CD14-positive monocyte (primary cell): ENCODE measurements around the gene BTBD9. TPM values are rescaled to one million over a fixed set of nuclear protein-coding genes. Genes with fewer than 3 reads are reported as not detected.

ENCODE experiments used
- DNase-seq, 3 donors: peaks; one replicate each; pipeline ENCODE4 v3.0.0-alpha.2; 2011 to 2022
- H2AFZ ChIP-seq: 2 replicates; pipeline ENCODE4 v1.6.0; 2012; ENCODE audit warnings: mild to moderate bottlenecking, low read depth, low read length, inconsistent platforms; ENCODE audit not compliant: insufficient read depth, poor library complexity, severe bottlenecking
- H3K27ac ChIP-seq, 2 donors: 1 replicate in 1 of 2; 2 replicates in 1 of 2; pipeline ENCODE4 v1.5.1; 2012 to 2013; ENCODE audit warnings: low read length in 2 of 2, control low read depth in 1 of 2, inconsistent platforms in 1 of 2, low read depth in 1 of 2, mild to moderate bottlenecking in 1 of 2
- H3K27me3 ChIP-seq, 2 donors: one replicate each; pipeline versions ENCODE4 v1.6.0 to v1.6.1; 2011 to 2013; ENCODE audit warnings: low read length in 2 of 2; ENCODE audit not compliant: control insufficient read depth in 2 of 2, insufficient read depth in 2 of 2
- H3K36me3 ChIP-seq, 2 donors: replicated peaks in 1 of 2; 1 replicate in 1 of 2; 2 replicates in 1 of 2; pipeline versions ENCODE4 v1.5.1 to v1.6.1; 2012 to 2013; ENCODE audit warnings: low read length in 2 of 2, control low read depth in 1 of 2, inconsistent platforms in 1 of 2, mild to moderate bottlenecking in 1 of 2; ENCODE audit not compliant: insufficient read depth in 2 of 2, control insufficient read depth in 1 of 2
- H3K4me1 ChIP-seq, 2 donors: 1 replicate in 1 of 2; 2 replicates in 1 of 2; pipeline versions ENCODE4 v1.5.1 to v1.6.1; 2012 to 2013; ENCODE audit warnings: low read length in 2 of 2, control low read depth in 1 of 2, inconsistent platforms in 1 of 2, mild to moderate bottlenecking in 1 of 2, moderate library complexity in 1 of 2; ENCODE audit not compliant: insufficient read depth in 2 of 2, control insufficient read depth in 1 of 2
- H3K4me2 ChIP-seq: replicated peaks from 2 replicates; pipeline ENCODE3; 2012; ENCODE audit warnings: low read length, moderate library complexity, mild to moderate bottlenecking; ENCODE audit not compliant: poor library complexity, severe bottlenecking; ENCODE audit errors: extremely low read depth
- H3K4me3 ChIP-seq, 3 experiments: fragments of 200-600 bp in 1 of 3; sonication (generic) in 1 of 3; replicated peaks in 1 of 3; 1 replicate in 2 of 3; 2 replicates in 1 of 3; pipeline ENCODE4 v1.5.1; 2011 to 2013; ENCODE audit warnings: low read length in 3 of 3, mild to moderate bottlenecking in 3 of 3, control low read depth in 2 of 3, low read depth in 2 of 3, inconsistent platforms in 1 of 3, moderate library complexity in 1 of 3
- H3K79me2 ChIP-seq: 2 replicates; pipeline ENCODE4 v1.6.0; 2012; ENCODE audit warnings: mild to moderate bottlenecking, control low read depth, inconsistent platforms, low read length, moderate library complexity; ENCODE audit not compliant: insufficient read depth
- H3K9ac ChIP-seq: 2 replicates; pipeline ENCODE4 v1.6.0; 2017; ENCODE audit warnings: low read length, mild to moderate bottlenecking; ENCODE audit not compliant: insufficient read depth, poor library complexity, severe bottlenecking
- H3K9me3 ChIP-seq, 2 donors: replicated peaks in 1 of 2; 1 replicate in 1 of 2; 2 replicates in 1 of 2; pipeline versions ENCODE4 v1.5.1 to v1.6.1; 2012 to 2013; ENCODE audit warnings: low read length in 2 of 2, control low read depth in 1 of 2; ENCODE audit not compliant: control insufficient read depth in 1 of 2, insufficient read depth in 1 of 2
- H4K20me1 ChIP-seq: 2 replicates; pipeline ENCODE4 v1.6.0; 2012; ENCODE audit warnings: mild to moderate bottlenecking, low read length, control low read depth, moderate library complexity; ENCODE audit not compliant: insufficient read depth
- H3K27ac Mint-ChIP-seq, 7 donors: one replicate each; pipeline ENCODE4 v1.8.0; 2020; ENCODE audit warnings: mild to moderate bottlenecking in 7 of 7, mixed read lengths in 7 of 7, moderate library complexity in 6 of 7, inconsistent platforms in 2 of 7
- H3K27me3 Mint-ChIP-seq, 3 donors: one replicate each; pipeline ENCODE4 v1.8.0; 2021 to 2022; ENCODE audit warnings: low read depth in 3 of 3, mild to moderate bottlenecking in 3 of 3, mixed read lengths in 3 of 3, moderate library complexity in 3 of 3, inconsistent platforms in 1 of 3
- H3K36me3 Mint-ChIP-seq, 2 donors: one replicate each; pipeline ENCODE4 v1.8.0; 2020; ENCODE audit warnings: mixed read lengths in 2 of 2, inconsistent platforms in 1 of 2, mild to moderate bottlenecking in 1 of 2
- H3K4me1 Mint-ChIP-seq: one replicate; pipeline ENCODE4 v1.8.0; 2020; ENCODE audit warnings: mild to moderate bottlenecking, mixed read lengths
- H3K4me3 Mint-ChIP-seq, 2 donors: one replicate each; pipeline ENCODE4 v1.8.0; 2020; ENCODE audit warnings: mild to moderate bottlenecking in 2 of 2, mixed read lengths in 2 of 2, moderate library complexity in 1 of 2
- H3K9me3 Mint-ChIP-seq, 7 donors: one replicate each; pipeline ENCODE4 v1.8.0; 2020 to 2022; ENCODE audit warnings: mixed read lengths in 7 of 7, mild to moderate bottlenecking in 6 of 7, moderate library complexity in 6 of 7, inconsistent platforms in 2 of 7
- WGBS: methylation state at CpG from one replicate; pipeline ENCODE4 v1.1.5; 2013; ENCODE audit warnings: missing lambda C conversion rate; ENCODE audit not compliant: insufficient coverage; 5-methylcytosine and 5-hydroxymethylcytosine counted together
- intact Hi-C, 2 donors: fragments of 100-400 bp; cut with micrococcal nuclease; formaldehyde crosslinking; loops; one replicate each; pipeline versions ENCODE4 v1.15.0 to v1.15.1; 2023
- polyA plus RNA-seq, 3 donors: library from polyadenylated mRNA; depleted of rRNA in 1 of 3; unstranded in 2 of 3; stranded (reverse) in 1 of 3; fragments of 300-500 nt in 2 of 3; fragments of >200 nt in 1 of 3; fragmentation: Illumina TruSeq in 2 of 3; gene quantifications; 1 replicate in 2 of 3; 2 replicates in 1 of 3; pipeline ENCODE4 v1.2.3, GENCODE V29; 2012 to 2021
- TF ChIP-seq, protein P1 (sequence below): fragments of 200-600 bp; IDR thresholded peaks from one replicate; pipeline ENCODE4 v1.8.0; 2022; ENCODE audit warnings: antibody characterized with exemption, mild to moderate bottlenecking

The BTBD9 gene
- polyA plus RNA-seq, 3 donors = 5.2 to 7.5 (median 6.2) TPM

GRCh38 chr6:38326837-38327236 lies 312.9 kb downstream of the BTBD9 start:
- Mint-ChIP-seq H3K27me3 (no peaks in the 10 kb centered on the region), H3K4me3 (no peak overlapping the region), H3K9me3 (peaks cover 0 to 4% (median 0%) of the 10 kb centered on the region in 7 donors), H3K36me3 (no peaks in the 10 kb centered on the region), H3K27ac (no peak overlapping the region), H3K4me1 (no peaks in the 10 kb centered on the region)
- no peak overlapping the region for H3K4me3 ChIP-seq
- no peaks in the 10 kb centered on the region for H3K9me3 ChIP-seq
- no peaks in the 10 kb centered on the region for H3K36me3 ChIP-seq
- no peaks in the 10 kb centered on the region for H3K27me3 ChIP-seq
- no peaks in the 10 kb centered on the region for H4K20me1 ChIP-seq
- no peak overlapping the region for H3K4me2 ChIP-seq
- intact Hi-C loops = no loop called here
- no peak overlapping the region for H3K9ac ChIP-seq
- 100% methylated on average over 1 of the region's 1 CpG for WGBS
- no peak overlapping the region for H2AFZ ChIP-seq
- no peak overlapping the region for H3K27ac ChIP-seq
- TF ChIP-seq, protein P1, sequence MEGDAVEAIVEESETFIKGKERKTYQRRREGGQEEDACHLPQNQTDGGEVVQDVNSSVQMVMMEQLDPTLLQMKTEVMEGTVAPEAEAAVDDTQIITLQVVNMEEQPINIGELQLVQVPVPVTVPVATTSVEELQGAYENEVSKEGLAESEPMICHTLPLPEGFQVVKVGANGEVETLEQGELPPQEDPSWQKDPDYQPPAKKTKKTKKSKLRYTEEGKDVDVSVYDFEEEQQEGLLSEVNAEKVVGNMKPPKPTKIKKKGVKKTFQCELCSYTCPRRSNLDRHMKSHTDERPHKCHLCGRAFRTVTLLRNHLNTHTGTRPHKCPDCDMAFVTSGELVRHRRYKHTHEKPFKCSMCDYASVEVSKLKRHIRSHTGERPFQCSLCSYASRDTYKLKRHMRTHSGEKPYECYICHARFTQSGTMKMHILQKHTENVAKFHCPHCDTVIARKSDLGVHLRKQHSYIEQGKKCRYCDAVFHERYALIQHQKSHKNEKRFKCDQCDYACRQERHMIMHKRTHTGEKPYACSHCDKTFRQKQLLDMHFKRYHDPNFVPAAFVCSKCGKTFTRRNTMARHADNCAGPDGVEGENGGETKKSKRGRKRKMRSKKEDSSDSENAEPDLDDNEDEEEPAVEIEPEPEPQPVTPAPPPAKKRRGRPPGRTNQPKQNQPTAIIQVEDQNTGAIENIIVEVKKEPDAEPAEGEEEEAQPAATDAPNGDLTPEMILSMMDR = no peak
- DNase-seq = no peak
- no peaks in the 10 kb centered on the region for H3K79me2 ChIP-seq
- H3K4me1 ChIP-seq = no peaks in the 10 kb centered on the region

- Mint-ChIP-seq H3K36me3 (peaks cover 0 to 1% of the 10 kb centered on the region in 2 donors), H3K9me3 (peaks cover 0 to 2% (median 0%) of the 10 kb centered on the region in 7 donors), H3K27ac (no peak overlapping the region), H3K4me3 (no peak overlapping the region), H3K27me3 (peaks cover 0 to 2% (median 0%) of the 10 kb centered on the region in 3 donors), H3K4me1 (no peaks in the 10 kb centered on the region)
- Histone ChIP-seq H2AFZ (no peak overlapping the region), H3K27me3 (no peaks in the 10 kb centered on the region), H3K4me2 (no peak overlapping the region), H4K20me1 (no peaks in the 10 kb centered on the region), H3K36me3 (no peaks in the 10 kb centered on the region), H3K4me1 (no peaks in the 10 kb centered on the region), H3K9me3 (no peaks in the 10 kb centered on the region), H3K79me2 (no peaks in the 10 kb centered on the region), H3K9ac (no peak overlapping the region), H3K27ac (no peak overlapping the region), H3K4me3 (no peak overlapping the region)
- intact Hi-C loops = loop anchor here in 1 of 2 donors (5.0 kb wide), 1 partner anchor 231 kb away; no protein-coding TSS in a partner anchor
- no CpG with 5 or more reads among the region's 1 CpG for WGBS
- TF ChIP-seq, protein P1 = no peak
- DNase-seq = no peak
These were observed 316.5 kb downstream of the BTBD9 start for GRCh38 chr6:38323216-38323615.
